COLO829 (cell line): ENCODE results near the gene SBK1.
"Not testable (repeated sequence)": the region's sequence is repeated elsewhere in the genome, so short reads cannot be mapped to it uniquely, and the experiment has no call there.

ENCODE experiments used
- DNase-seq: peaks from one replicate; pipeline ENCODE4 v3.0.0; 2012; ENCODE audit warnings: low spot score

SBK1 gene

DNA sequence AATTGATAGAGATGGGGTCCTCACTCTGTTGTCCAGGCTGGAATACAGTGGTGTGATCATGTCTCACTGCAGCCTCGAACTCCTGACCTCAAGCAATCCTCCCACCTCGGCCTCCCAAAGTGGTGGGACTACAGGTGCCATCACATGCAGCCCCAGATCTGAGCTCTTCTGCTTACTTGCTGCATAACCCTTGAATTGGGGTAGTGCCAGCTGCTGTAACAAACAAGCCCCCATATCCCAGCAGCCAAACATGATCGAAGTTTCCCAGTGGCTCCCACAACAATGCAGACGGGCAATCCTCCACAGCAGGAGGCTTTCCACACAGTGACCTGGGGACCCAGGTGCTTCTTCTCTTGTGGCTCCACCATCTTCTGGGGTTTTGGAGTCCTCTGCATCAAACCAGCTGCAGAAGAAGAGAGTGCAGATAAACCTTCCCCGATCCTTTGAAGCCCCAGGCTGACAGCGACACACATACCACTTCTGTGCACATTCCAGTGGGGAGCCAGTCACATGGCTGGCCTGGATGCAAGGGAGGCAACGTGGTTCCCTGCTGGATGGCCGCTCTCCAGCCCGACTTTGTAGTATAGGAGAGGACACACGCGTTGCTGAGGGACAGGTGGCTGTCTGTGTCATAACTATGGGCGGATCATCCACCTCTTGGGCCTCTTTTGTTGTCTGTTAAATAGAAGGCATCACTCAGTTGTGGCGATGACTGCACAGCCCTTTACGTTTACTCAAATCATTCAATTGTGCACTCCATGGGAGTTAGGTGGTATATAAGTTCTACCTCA lies 16.7 kb downstream of the SBK1 start:
- DNase-seq, result no peak

DNA sequence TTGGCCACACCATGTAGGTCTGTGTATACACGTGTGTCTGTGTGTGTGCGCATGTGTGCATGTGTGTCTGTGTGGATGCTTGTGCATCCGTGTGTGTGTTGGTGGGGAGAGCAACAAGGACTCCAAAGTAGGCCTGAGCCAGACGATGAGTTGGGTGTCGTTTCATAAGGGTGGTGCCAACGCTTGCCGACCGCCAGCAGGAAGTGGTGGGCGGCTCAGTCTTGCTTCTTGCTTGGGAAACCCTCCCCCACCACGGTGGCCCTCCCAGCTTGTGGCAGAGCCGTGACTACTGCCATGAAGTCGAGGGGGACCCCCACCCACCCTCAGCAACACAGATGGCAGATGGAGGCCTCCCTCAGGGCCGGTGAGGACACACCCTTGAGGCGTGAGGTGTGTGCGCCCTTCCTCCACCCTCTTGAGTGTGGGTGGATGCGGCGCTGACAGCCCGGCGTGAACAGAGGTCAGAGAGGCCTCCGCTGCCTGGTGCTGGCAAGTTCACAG lies 17.5 kb downstream of the SBK1 start:
- DNase-seq, result no peak

DNA sequence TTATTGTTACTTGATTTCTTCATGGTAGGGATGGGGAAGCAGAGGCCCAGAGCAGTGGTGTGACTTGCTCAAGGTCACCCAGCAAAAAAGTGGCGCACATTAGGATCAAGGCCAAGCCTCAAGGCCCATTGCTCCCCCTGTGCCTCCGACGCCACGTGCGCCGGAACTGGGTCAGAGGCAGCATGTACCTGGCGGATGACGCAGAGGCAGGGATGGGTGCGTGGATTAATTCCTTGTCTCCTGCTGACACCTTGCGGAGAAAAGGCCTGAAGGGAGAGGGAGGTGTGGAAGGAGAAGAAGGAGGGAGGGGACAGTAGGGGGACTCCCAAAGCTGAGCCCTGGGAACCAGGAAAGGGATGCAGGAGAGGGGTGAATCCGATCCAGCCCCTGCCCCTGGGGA lies 18.5 kb downstream of the SBK1 start:
- DNase-seq, result no peak

DNA sequence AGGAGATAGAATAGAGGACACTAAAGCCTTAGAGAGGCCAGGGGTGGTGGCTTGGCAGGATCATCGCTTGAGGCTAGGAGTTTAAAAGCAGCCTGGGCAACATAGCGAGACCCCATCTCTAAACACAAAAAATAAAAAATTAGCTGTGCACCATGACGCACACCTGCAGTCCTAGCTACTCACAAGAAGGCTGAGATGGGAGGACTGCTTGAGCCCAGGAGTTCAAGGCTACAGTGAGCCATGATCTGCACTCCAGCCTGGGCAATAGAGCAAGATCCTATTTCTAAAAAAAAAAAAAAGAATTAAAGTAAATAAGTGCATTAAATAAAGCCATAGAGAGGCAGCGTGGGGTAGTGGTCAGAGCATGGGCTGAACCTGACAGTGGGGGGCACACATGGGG lies 19.1 kb downstream of the SBK1 start:
- no peak for DNase-seq

DNA sequence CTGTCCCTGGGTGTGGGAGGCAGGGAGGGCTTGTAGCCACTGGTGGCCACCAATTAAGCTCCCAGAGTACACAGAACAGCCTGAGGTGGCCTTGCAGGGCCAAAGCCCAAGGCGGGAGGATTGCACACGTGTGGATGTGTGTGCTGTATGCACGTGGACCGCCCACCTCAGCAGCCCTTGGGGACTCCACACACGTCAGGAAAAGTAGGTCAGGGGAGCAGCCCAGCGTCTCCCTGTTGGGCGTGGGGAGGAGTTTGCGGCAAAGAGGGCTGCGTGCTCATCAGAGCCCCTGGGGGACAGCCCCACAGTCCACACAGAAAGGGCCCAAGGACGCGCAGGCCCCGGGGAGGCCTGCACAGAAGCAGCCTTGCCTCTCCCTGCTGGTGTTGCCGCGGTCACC lies 19.6 kb downstream of the SBK1 start:
- no peak for DNase-seq

DNA sequence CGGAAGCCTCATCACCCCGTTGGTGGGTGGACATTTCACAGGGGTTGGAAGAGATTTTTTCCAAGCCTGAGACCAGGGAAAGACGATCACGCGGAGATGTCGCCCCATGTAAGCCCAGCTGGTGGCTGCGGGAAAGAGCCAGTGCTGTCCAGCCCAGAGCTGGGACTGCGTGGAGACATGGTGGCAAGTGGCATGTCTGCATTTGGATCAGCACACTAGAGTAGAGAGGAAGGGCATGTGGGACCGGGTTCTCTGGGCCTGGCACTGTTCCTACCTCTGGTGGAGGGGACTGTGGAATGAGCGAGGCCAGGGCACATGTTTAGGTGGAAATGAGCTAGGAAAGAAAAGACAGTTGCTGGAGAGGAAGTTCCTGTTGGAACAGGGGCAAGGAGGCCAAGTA lies 20.0 kb downstream of the SBK1 start:
- DNase-seq, result no peak

DNA sequence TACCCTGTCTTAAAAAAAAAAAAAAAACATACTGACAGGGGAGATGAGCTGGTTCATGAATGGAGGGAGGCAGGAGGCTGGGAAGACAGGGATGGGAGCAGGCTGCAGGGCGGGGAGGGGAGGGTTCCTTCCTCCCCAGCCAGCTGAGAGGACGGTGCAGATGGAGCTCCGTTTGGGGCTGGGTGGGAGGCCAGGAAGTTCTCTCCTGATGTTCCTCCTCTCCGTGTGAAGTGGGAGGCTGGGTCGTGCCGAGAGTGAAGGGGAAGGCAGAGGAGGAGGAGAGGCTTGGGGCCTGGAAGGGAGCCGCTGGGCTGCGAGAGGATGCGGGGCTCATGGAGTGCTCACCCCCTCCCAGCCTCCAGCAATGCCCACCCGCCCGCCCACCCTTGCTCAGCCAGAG lies 21.3 kb downstream of the SBK1 start:
- DNase-seq, result no peak

DNA sequence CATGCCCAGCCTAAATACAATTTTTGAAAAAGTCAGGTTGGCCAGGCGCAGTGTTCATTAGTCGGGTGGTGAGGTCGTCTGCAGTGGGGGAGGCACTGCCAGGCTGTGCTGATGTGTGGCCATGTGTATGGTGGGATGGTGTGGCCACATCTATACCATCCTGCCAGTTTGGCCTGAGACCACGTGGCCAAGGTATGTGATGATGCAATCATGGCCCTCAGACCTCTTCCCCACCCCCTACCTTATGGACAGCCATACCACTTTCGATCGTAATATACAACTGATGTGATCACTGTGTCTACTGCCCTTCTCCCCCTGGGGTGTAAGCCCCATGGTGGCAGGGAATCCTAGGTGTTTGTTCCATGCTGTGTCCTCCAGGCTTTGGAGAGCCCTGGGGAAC lies 23.7 kb downstream of the SBK1 start:
- DNase-seq, result no peak

DNA sequence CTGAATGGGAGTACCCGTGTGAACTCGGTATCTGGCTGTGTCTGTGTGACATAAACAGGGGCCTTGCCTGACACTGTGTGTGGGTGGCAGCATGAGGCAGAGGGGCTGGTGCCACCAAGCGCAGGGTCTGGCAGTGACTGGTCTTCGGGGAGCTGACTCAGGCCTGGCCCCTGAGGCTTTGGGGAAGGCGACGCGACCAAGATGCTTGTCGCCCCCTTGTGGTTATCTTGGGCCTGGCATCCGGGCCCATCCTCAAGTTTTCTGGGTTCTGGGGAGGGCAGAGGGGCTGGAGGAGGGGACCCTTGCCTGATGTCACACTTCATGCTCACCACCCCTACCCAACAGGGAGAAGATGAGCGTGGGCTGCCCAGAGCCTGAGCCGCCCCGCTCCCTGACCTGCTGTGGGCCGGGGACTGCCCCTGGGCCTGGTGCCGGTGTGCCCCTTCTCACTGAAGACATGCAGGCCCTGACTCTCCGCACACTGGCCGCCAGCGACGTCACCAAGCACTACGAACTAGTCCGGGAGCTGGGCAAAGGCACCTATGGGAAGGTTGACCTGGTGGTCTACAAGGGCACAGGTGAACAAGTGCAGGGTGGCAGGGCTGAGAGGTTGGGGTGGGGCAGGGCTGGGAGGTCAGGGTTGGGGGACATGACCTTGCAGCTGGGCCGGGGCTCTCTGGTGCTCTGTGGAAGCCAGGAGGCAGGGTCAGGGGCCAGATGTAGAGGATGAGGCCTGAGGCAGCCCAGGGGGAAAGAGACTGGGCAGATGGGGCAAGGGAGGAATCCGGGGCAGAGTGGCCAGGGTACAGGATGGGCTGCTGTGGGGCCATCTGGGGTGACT lies 24.9 kb downstream of the SBK1 start:
- peak; percentile 39 for DNase-seq

DNA sequence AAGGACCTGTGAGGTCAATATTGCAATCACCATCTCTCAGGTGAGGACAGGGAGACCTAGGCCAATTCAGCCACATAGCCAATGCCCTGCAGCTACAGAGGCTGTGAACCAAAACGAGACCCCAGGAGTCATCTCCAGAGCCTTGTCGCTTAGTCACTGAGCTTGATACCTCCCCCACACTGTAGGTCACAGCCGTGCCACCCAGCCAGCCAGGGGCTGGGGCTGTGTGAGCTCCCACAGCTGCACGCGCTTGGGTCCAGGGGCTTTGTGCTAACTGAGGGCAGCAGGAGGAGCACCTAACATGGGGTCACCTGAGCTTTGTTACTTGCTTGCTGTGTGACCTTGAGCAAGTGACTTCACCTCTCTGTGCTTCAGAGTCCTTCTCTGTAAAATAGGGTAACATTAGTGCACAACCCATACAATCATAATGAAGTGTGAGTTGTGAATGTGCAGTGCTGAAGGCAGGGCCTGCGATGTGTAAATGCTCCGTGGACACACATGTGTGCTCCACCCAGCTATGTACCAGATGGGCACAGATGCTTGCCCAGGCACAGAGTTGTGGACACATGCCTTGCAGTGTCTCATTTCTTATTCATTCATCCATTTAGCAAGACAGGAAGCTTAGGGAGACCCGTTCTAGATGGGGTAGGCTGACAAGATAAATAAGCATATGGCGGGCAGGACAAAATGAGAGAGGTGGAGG lies 25.9 kb downstream of the SBK1 start:
- DNase-seq, result no peak

DNA sequence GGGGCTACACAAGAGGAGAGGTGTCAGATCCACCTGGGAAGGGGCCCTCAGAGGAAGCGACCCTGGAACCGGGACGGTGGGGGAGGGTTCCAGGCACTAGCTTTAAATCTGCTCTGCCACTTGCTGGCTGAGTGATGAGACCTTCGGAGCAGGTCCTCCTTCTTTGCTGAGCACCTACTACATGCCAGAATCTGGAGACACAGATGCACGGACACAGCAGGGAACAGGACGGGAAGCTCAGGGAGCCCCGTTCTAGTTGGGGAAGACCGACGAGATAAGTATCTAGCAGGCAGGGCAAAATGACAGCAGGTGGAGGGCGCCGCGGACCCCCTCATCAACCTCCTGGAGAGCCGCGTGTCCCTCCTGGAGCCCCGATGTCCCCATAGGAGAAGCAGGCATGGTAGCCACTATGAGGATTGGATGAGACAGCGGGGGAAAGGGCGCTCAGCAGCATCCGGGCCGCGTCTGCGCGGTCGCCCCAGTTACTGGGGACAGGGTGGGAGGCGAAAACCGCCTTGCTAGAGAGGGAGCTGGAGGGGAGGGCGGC lies 27.2 kb downstream of the SBK1 start:
- DNase-seq, result no peak

DNA sequence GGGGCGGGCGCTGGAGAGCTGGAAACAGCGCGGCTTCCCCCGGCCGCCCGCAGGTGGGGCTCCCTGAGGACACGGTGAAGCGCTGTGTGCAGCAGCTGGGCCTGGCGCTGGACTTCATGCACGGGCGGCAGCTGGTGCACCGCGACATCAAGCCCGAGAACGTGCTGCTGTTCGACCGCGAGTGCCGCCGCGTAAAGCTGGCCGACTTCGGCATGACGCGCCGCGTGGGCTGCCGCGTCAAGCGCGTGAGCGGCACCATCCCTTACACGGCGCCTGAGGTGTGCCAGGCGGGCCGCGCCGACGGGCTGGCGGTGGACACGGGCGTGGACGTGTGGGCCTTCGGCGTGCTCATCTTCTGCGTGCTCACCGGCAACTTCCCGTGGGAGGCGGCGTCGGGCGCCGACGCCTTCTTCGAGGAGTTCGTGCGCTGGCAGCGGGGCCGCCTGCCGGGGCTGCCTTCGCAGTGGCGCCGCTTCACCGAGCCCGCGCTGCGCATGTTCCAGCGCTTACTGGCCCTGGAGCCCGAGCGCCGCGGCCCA lies 27.8 kb downstream of the SBK1 start:
- DNase-seq, result no peak

DNA sequence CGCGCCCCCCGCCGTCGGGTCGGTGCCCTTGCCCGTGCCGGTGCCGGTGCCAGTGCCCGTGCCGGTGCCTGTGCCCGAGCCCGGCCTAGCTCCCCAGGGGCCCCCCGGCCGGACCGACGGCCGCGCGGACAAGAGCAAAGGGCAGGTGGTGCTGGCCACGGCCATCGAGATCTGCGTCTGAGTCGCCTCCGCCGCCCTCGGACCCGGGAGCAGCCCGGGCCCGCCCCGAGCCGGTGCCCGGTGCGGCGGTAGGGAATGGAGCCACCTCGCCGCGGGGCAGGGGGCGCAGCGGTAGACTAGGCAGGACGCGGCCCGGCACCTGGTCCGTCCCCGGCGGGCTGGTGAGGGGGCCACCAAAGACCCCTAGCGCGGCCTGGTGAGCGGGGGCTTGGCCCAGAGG lies 28.4 kb downstream of the SBK1 start:
- no peak for DNase-seq

DNA sequence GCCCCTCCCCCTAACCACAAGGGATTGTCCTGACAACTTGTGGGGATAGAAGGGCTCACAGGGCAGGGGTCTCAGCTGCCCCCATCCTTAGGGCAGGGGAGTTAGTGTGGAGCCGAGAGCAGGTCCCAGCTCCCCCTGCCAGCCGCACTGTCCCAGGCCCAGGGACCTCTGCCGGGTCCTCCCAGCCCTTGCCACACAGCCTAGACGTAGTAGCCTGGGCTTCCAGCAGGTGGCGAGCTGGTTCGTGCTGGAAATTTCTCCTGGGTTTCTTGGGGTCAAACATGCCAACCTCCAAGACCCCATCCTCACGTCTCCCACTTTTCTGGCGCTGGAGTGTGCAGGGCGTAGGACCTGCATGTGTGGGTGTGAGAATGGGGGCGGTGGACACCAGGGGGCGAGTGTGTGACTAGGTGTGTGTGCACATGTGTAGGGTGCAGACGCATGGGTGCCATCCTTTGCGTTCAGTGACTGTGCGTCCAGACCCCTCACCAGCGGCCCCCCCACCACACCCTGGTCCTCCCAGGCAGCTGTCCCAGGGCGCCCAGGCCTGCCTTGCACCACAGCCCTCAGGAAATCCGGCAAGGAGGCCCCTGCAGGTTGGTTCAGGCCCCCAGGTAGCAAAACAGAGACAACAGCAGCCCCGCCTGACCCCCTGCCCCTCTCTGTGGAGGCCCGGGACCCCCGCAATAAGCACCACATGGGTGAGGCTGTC lies 29.5 kb downstream of the SBK1 start:
- peak; percentile 30 for DNase-seq

DNA sequence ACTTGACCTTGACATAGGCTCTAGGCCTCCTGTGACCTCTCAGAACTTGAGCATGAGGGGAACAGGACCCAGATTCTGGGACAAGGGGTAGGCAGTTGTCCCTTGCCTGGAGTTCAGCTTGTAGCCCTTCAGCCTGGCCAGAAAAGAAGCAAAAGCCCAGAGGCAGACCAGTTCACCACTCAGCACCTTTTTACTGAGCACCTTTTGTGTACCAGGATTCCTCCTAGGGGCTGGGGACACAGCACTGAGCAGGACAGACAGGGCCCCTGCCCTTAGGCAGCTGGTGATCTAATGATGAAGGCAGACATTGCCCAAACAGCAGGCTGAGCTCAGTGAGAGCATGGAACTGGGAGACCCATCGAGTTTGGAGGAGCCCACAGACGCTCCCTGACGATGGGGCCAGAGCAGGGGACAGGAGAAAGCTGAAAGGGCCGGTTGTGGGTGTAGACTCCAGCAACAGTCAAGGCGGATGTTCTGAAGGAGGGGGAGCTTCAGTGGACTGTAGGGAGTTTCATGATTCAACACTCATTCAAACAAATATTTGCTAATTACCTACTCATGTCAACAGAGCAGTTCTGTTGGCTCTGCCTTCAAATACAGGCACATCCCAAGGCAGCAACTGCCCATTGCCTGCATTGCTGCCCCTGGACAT lies 32.0 kb downstream of the SBK1 start:
- DNase-seq, result no peak

DNA sequence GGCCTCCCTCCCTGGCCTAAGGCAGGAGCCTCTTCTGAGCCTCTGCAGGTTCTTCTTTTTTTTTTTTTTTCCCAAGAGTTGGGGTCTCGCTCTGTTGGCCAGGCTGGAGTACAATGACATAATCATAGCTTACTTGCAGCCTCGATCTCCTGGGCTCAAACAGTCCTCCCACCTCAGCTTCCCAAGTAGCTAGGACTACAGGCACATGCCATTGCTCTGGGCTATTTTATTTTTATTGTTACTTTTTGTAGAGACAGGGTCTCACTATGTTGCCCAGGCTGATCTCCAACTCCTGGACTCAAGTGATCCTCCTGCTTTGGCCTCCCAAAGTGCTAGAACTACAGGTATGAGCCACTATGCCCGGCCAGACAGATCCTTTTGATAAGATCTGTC lies 32.6 kb downstream of the SBK1 start:
- DNase-seq, result no peak

DNA sequence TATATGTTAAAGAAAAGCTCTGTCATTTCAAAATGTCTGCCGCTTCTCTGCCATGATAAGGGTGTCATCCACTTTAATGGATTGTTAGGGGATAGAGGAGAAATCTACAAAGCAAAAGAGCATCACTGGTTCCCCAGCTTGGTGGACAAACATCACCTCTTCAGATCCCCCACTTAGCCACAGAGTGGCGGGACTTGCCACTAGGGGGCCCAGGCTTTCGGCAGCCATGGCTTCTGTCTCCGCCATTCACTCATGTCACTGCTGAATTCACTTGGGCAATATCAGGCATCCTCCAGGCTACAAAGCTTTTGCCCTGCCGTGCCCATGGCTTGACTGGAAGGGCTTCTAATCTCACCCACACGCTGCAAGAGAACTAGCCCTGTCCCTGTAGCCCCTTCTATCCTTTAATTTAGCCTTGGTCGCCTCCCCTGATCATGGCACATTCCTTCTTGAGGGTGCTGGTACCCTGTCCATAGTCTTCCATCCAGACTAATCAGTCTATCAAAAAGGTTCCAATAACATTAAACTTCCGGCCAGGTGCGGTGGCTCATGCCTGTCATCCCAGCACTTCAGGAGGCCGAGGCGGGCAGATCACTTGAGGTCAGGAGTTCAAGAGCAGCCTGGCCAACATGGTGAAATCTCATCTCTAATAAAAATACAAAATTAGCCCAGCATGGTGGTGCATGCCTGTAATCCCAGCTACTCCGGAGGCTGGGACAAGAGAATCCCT lies 34.7 kb downstream of the SBK1 start:
- DNase-seq, result peak; percentile 52

DNA sequence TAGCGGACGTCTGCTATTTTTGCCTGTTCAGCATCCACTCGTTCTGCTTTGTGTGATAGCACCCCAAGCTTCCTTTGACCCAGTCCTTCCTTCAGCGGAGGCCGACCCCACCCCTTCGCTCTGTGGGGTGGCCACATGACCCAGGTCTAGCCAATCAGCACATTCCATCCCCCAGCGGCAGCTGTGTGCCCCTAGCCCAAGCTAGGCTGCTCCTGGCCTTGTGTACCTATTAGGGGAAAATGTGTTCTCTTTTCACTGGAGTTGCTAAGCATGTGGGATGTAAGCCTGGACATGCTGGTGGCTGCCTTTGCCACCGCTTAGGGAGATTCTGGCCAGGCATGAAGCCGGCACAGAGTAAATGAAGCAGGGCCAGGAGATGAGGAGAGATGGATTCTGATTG lies 37.9 kb downstream of the SBK1 start:
- DNase-seq, result not testable (repeated sequence)

DNA sequence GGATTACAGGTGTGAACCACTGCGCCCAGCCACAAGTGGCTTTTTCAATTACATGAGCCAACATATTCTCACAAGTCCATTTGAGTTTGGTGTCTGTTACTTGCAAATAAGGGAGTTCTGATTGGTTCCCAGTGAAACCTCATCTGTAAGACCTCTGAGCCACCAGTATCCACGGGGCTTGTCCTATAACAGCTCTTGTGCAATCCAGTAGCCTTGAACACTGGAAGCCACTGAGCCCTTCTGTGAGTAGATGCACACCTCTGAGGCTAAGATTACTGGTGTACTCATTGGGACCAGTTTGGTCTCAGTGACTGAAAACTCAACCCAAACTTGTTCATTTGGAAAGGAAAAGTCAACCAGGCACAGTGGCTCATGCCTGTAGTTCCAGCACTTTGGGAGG lies 38.7 kb downstream of the SBK1 start:
- DNase-seq, result not testable (repeated sequence)

DNA sequence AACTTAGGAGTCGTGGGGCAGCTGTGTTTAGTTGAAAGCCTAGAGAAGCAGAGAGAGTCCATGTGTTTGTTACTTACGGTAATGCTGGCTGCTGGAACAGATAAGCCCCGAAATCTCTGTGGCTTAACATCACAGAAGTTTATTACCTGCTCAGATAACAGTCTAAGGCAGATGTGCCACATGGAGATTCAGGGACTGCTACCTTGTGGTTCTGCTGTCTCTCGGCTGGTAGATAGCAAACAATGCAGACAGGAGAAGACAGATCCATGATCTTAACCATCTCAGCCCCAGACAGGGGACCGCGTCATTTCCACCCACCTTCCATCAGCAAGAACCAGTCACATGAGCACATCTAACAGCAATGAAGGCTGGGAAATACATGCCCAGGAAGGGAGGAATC lies 40.3 kb downstream of the SBK1 start:
- DNase-seq, result not testable (repeated sequence)
